Tibial nerve (tissue), 4 donors: Measurements from ENCODE around the gene SLC37A1. TPM values are rescaled to one million over a fixed set of nuclear protein-coding genes. Genes with fewer than 3 reads are reported as not detected.
"Not testable (repeated sequence)": the region's sequence is repeated elsewhere in the genome, so short reads cannot be mapped to it uniquely, and the experiment has no call there.

Source experiments
- DNase-seq, 2 donors: peaks; one replicate each; pipeline ENCODE4 v3.0.0-alpha.2; 2019; ENCODE audit warnings: low spot score in 2 of 2
- H3K27ac ChIP-seq, 4 donors: fragments of 200-600 bp; sonication (generic) in 3 of 4; one replicate each; pipeline ENCODE4 v1.5.1; 2017 to 2019; ENCODE audit warnings: mild to moderate bottlenecking in 1 of 4
- H3K27me3 ChIP-seq, 2 donors: fragments of 200-600 bp; sonication (generic) in 1 of 2; one replicate each; pipeline versions ENCODE4 v1.5.1 to v1.6.0; 2017 to 2019
- H3K36me3 ChIP-seq, 3 donors: fragments of 200-600 bp; sonication (generic); one replicate each; pipeline ENCODE4 v1.5.1; 2018 to 2019
- H3K4me1 ChIP-seq, 4 donors: fragments of 200-600 bp; sonication (generic) in 3 of 4; one replicate each; pipeline ENCODE4 v1.5.1; 2017 to 2019
- H3K4me3 ChIP-seq, 4 donors: fragments of 200-600 bp; sonication (generic) in 3 of 4; one replicate each; pipeline ENCODE4 v1.5.1; 2017 to 2019; ENCODE audit warnings: mild to moderate bottlenecking in 1 of 4, moderate library complexity in 1 of 4
- H3K9me3 ChIP-seq, 4 donors: fragments of 200-600 bp; sonication (generic) in 3 of 4; one replicate each; pipeline ENCODE4 v1.5.1; 2017 to 2019
- CTCF ChIP-seq, 5 experiments: fragments of 200-600 bp in 3 of 5; fragments of 450-650 bp in 2 of 5; sonication (generic) in 3 of 5; IDR thresholded peaks; one replicate each; pipeline ENCODE4 v1.5.1; 2016 to 2019; ENCODE audit warnings: antibody characterized with exemption in 5 of 5, mild to moderate bottlenecking in 3 of 5, moderate library complexity in 2 of 5
- EP300 ChIP-seq, 2 donors: sonication (generic); formaldehyde crosslinking; IDR thresholded peaks; one replicate each; pipeline ENCODE4 v1.6.1; 2017; ENCODE audit warnings: antibody characterized with exemption in 2 of 2, mild to moderate bottlenecking in 1 of 2
- POLR2A ChIP-seq, 2 donors: fragments of 450-650 bp; IDR thresholded peaks; one replicate each; pipeline ENCODE4 v1.6.1; 2017; ENCODE audit warnings: antibody characterized with exemption in 2 of 2, mild to moderate bottlenecking in 2 of 2, moderate library complexity in 2 of 2
- WGBS, 2 donors: methylation state at CpG; one replicate each; pipeline ENCODE4 v1.1.5; 2018; 5-methylcytosine and 5-hydroxymethylcytosine counted together
- total RNA-seq, 4 donors: library from RNA; depleted of rRNA; stranded (reverse); fragments of >200 nt; gene quantifications; one replicate each; pipeline ENCODE4 v1.1.0, GENCODE V29; 2016

Gene SLC37A1
- total RNA-seq, 4 donors from 2014 or later = 4.4 to 6.7 (median 5.0) TPM

DNA sequence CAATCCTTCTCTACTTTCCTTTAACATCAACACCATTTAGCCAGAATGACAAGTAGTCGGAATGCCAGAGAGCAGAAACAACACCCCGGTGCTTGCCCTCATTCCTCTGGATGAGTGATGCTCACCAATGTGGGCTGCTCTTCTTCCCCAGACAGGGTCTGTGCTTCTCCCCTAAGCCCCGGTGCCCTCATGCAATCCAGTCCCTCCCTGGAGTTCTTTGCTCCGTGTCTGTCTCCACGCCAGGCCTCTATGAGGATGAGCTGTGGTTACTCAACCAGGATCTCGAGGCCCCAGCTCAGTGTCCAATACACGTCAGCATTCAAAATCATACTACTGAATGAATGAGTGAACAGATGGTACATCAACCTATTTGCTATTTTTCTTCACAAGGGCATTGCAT lies 110.0 kb downstream of the SLC37A1 start:
- DNase-seq = no peak
- peak overlapping the region in 1 of 4 donors; percentile 82 for H3K27ac ChIP-seq
- H3K36me3 ChIP-seq = no peaks in the 10 kb centered on the region
- H3K27me3 ChIP-seq = peaks cover 0 to 15% of the 10 kb centered on the region in 2 donors
- TF ChIP-seq POLR2A (IDR thresholded peaks at IDR 0.05) (no peak), CTCF (IDR thresholded peaks at IDR 0.05) (no peak), EP300 (IDR thresholded peaks at IDR 0.05) (no peak)
- H3K4me1 ChIP-seq = peaks cover 0 to 10% (median 0%) of the 10 kb centered on the region in 4 donors
- no peaks in the 10 kb centered on the region for H3K9me3 ChIP-seq
- WGBS, 2 donors = 80 to 94% methylated on average over 7 of the region's 7 CpGs
- H3K4me3 ChIP-seq = no peak overlapping the region

DNA sequence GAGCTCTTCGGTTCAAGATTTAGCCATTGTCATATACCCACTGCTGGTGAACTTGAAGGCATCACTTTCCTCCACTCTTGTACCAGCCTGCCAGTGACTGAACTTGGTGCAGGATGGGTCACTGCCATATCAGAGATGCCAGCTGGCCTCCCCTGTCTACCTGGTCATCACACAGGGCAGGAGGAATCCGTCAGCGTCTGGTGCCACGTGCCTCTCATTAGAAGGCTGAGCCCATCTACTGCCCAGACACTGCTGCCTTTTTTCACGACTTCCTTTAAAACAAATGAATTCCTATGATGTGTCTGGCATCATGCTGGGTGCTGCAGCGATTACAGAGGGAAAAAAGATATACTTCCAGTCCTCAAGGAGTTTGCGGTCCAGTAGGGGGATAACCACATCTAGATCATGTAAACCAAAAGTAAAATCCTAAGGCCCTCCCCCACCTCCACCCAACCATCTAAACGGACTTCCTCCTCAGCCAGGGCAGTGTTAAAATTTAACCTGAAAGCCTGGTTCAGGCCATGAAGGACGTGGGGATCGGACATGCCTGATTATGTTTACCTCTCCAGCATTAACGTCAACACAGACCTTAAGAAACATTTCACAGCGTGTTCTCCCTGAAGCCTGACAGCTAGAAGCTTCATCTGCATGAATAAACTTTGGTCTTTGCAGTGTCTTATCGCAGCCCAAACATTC lies 110.6 kb downstream of the SLC37A1 start:
- Histone ChIP-seq H3K36me3 (no peaks in the 10 kb centered on the region), H3K27me3 (peaks cover 0 to 10% of the 10 kb centered on the region in 2 donors), H3K27ac (peak overlapping the region in 1 of 4 donors; percentile 82), H3K4me3 (no peak overlapping the region), H3K9me3 (no peaks in the 10 kb centered on the region), H3K4me1 (peaks cover 0 to 10% (median 0%) of the 10 kb centered on the region in 4 donors)
- no peak for TF ChIP-seq POLR2A (IDR thresholded peaks at IDR 0.05)
- DNase-seq = no peak
- 63% methylated on average over 10 to 13 of the region's 13 CpGs for WGBS, 2 donors

DNA sequence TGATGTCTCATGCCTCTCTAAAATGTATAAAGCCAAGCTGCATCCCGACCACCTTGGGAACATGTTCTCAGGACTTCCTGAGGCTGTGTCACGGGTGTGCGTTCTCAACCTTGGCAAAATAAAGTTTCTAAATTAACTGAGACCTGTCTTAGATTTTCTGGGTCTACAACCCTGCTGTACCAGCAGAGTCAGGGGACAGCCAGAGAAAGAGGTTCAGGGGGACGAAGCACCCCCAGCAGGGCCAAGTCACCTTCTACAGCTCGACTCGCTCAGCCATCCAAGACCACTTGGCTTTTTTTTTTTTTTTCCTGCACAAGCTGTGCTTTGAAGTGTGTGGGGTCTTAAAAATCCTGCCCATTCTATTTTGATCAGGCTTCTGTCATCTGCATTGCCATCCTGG lies 111.3 kb downstream of the SLC37A1 start:
- no peak overlapping the region for H3K27ac ChIP-seq
- no peak overlapping the region for H3K4me3 ChIP-seq
- peaks cover 0 to 3% of the 10 kb centered on the region in 2 donors for H3K27me3 ChIP-seq
- no peaks in the 10 kb centered on the region for H3K36me3 ChIP-seq
- H3K9me3 ChIP-seq = no peaks in the 10 kb centered on the region
- TF ChIP-seq EP300 (IDR thresholded peaks at IDR 0.05) (no peak), CTCF (IDR thresholded peaks at IDR 0.05) (no peak), POLR2A (IDR thresholded peaks at IDR 0.05) (no peak)
- no peak for DNase-seq
- peaks cover 0 to 10% (median 0%) of the 10 kb centered on the region in 4 donors for H3K4me1 ChIP-seq
- 77 to 86% methylated on average over 6 of the region's 6 CpGs for WGBS, 2 donors

DNA sequence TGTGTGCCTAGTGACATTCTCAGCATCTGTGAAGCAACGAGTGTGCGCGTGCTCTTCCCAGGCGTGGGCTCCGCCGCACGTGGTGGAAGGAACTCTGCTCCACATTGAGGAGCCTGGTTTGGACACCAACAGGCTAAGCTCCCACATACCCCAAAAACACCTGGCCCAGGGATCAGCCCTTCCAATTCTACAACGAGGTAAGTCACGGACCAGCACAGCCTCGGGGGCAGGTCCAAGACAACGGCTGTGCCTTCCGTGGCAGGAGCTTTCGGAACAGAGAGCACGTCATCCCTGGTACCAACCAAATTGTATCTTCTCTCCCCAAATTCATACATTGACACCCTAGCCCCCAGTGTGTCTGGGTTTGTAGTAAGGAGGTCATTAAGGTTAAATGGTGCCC lies 112.5 kb downstream of the SLC37A1 start:
- H3K27me3 ChIP-seq = no peaks in the 10 kb centered on the region
- TF ChIP-seq EP300 (IDR thresholded peaks at IDR 0.05) (no peak), POLR2A (IDR thresholded peaks at IDR 0.05) (no peak), CTCF (IDR thresholded peaks at IDR 0.05) (no peak)
- no peaks in the 10 kb centered on the region for H3K9me3 ChIP-seq
- H3K27ac ChIP-seq = no peak overlapping the region
- H3K36me3 ChIP-seq = no peaks in the 10 kb centered on the region
- H3K4me1 ChIP-seq = peaks cover 0 to 5% (median 0%) of the 10 kb centered on the region in 4 donors
- H3K4me3 ChIP-seq = no peak overlapping the region
- WGBS, 2 donors = 90 to 92% methylated on average over 14 of the region's 14 CpGs
- DNase-seq = no peak

- H3K27ac ChIP-seq = no peak overlapping the region
- H3K27me3 ChIP-seq = no peaks in the 10 kb centered on the region
- TF ChIP-seq POLR2A (IDR thresholded peaks at IDR 0.05) = no peak
- no peak for TF ChIP-seq EP300 (IDR thresholded peaks at IDR 0.05)
- no peak for TF ChIP-seq CTCF (IDR thresholded peaks at IDR 0.05)
- no peaks in the 10 kb centered on the region for H3K9me3 ChIP-seq
- 86 to 90% methylated on average over 15 of the region's 15 CpGs for WGBS, 2 donors
- DNase-seq = no peak
- H3K4me1 ChIP-seq = no peaks in the 10 kb centered on the region
- no peaks in the 10 kb centered on the region for H3K36me3 ChIP-seq
- H3K4me3 ChIP-seq = no peak overlapping the region
These were observed 114.1 kb downstream of the SLC37A1 start for GRCh38 chr21:42627527-42628289.

- H3K9me3 ChIP-seq, H3K36me3 ChIP-seq: not testable (repeated sequence)
- WGBS, 2 donors = 89 to 95% methylated on average over 2 of the region's 2 CpGs
These were observed 114.9 kb downstream of the SLC37A1 start for GRCh38 chr21:42628466-42629061.

More at GRCh38 chr21:42628466-42629061, 114.9 kb downstream of the SLC37A1 start:
- not testable (repeated sequence) for DNase-seq, H3K27ac ChIP-seq, H3K27me3 ChIP-seq, H3K4me3 ChIP-seq, H3K4me1 ChIP-seq
